ENCODE measurements around the gene LTK.

DNA sequence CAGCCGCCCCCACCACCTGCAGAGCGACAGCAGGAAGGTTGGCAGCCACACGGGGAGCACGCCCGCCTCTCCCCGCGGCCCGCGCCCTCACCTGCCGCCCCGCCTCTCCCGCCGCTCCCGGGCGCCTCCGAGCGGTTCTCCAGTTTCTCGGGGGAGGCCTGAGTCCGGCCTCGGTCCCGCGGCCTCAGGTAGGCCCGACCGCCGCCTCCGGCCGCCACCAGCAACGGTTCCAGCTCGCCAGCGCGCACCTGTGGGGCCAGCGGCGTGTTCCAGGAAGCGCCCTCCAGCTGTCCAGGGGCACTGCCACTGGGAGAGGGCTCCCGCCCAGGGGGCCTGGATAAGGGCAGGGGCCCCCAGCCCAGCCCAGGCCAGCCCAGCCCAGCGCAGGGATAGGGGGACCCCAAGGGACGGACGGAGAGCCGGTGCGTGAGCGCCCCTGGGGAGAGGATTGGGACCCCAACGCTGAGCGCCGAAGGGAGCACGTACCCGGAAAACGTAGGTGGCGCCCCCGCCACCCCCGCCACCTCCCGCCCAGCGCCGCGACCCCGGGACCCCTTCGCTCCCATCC, 2.2 kb downstream of the LTK start:
- TF ChIP-seq, protein P1, sequence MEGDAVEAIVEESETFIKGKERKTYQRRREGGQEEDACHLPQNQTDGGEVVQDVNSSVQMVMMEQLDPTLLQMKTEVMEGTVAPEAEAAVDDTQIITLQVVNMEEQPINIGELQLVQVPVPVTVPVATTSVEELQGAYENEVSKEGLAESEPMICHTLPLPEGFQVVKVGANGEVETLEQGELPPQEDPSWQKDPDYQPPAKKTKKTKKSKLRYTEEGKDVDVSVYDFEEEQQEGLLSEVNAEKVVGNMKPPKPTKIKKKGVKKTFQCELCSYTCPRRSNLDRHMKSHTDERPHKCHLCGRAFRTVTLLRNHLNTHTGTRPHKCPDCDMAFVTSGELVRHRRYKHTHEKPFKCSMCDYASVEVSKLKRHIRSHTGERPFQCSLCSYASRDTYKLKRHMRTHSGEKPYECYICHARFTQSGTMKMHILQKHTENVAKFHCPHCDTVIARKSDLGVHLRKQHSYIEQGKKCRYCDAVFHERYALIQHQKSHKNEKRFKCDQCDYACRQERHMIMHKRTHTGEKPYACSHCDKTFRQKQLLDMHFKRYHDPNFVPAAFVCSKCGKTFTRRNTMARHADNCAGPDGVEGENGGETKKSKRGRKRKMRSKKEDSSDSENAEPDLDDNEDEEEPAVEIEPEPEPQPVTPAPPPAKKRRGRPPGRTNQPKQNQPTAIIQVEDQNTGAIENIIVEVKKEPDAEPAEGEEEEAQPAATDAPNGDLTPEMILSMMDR (IDR thresholded peaks at IDR 0.05) = peak; percentile 5
- TF ChIP-seq EZH2 (IDR thresholded peaks at IDR 0.05) (peak; percentile 95), EZH2phosphoT487 (IDR thresholded peaks at IDR 0.05) (peak; percentile 95)
